ENCODE measurements around the gene STXBP5.

DNA sequence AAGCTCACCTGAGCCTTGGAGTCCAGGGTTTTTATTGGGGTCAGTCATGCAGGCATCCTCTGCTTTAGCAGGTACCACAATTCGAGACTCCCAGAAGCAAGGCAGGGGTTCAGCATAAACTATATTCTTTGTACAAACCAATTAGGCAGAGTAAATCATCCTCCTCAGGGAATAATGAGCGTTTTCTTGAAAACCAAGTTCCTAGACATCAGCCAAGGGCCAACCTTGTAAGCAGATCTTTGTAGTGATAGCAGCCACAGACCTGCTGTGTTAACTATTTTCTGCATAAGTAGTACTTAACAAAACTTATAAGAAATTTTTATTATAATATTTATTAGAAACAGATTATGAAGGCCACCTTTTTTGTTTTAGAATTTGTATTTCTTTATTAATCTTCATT lies 74.7 kb downstream of the STXBP5 start:
- TF ChIP-seq EZH2 (IDR thresholded peaks at IDR 0.05; ENCODE audit: insufficient read depth, poor library complexity, severe bottlenecking) (no peak), EZH2phosphoT487 (IDR thresholded peaks at IDR 0.05; ENCODE audit: insufficient read depth, low read depth) (no peak)

Measured in GM23248 (cell line).